Measurements from ENCODE around the gene GRID1. TPM values are rescaled to one million over a fixed set of nuclear protein-coding genes. Genes with fewer than 3 reads are reported as not detected.

GRID1 gene
- total and polyA plus RNA-seq, 11 donors, result 0.69 to 3.4 (median 1.6) TPM

- H3K27me3 ChIP-seq, result no peaks in the 10 kb centered on the region
- H3K4me1 ChIP-seq, result no peaks in the 10 kb centered on the region
- no peak for DNase-seq
- WGBS, 4 donors, result 70 to 82% (median 79%) methylated on average over 13 to 14 of the region's 14 CpGs
- no peak overlapping the region for H3K4me3 ChIP-seq
- no peak for TF ChIP-seq CTCF (IDR thresholded peaks at IDR 0.05)
- TF ChIP-seq POLR2A (IDR thresholded peaks at IDR 0.05), result no peak
- no peak overlapping the region for H3K27ac ChIP-seq
- H3K36me3 ChIP-seq, result no peaks in the 10 kb centered on the region
- ATAC-seq, result no peak
- H3K9me3 ChIP-seq, result no peaks in the 10 kb centered on the region
- intact Hi-C loops (cut with DNase I), result no loop called here
These were observed 171.0 kb downstream of the GRID1 start for GRCh38 chr10:86195521-86196157.

GRCh38 chr10:86194684-86195083, 171.9 kb downstream of the GRID1 start:
- DNase-seq (no peak), ATAC-seq (no peak)
- Histone ChIP-seq H3K4me1 (no peaks in the 10 kb centered on the region), H3K4me3 (no peak overlapping the region), H3K27ac (no peak overlapping the region), H3K9me3 (no peaks in the 10 kb centered on the region), H3K36me3 (no peaks in the 10 kb centered on the region), H3K27me3 (no peaks in the 10 kb centered on the region)
- intact Hi-C loops (cut with DNase I), result no loop called here
- 76 to 91% (median 86%) methylated on average over 5 of the region's 5 CpGs for WGBS, 4 donors
- TF ChIP-seq POLR2A (IDR thresholded peaks at IDR 0.05) (no peak), CTCF (IDR thresholded peaks at IDR 0.05) (no peak)

GRCh38 chr10:86193841-86194240, 172.8 kb downstream of the GRID1 start:
- TF ChIP-seq CTCF (IDR thresholded peaks at IDR 0.05) (no peak), POLR2A (IDR thresholded peaks at IDR 0.05) (no peak)
- Histone ChIP-seq H3K27me3 (no peaks in the 10 kb centered on the region), H3K36me3 (no peaks in the 10 kb centered on the region), H3K9me3 (no peaks in the 10 kb centered on the region), H3K4me3 (no peak overlapping the region), H3K27ac (no peak overlapping the region), H3K4me1 (no peaks in the 10 kb centered on the region)
- DNase-seq (no peak), ATAC-seq (no peak)
- intact Hi-C loops (cut with DNase I), result no loop called here
- WGBS, 4 donors, result 55 to 63% (median 57%) methylated on average over 4 of the region's 4 CpGs

GRCh38 chr10:86192691-86193090, 173.9 kb downstream of the GRID1 start:
- H3K36me3 ChIP-seq, result no peaks in the 10 kb centered on the region
- no peak overlapping the region for H3K4me3 ChIP-seq
- no peaks in the 10 kb centered on the region for H3K27me3 ChIP-seq
- no peak for DNase-seq
- ATAC-seq, result no peak
- intact Hi-C loops (cut with DNase I), result no loop called here
- no peak for TF ChIP-seq CTCF (IDR thresholded peaks at IDR 0.05)
- no peak for TF ChIP-seq POLR2A (IDR thresholded peaks at IDR 0.05)
- H3K9me3 ChIP-seq, result no peaks in the 10 kb centered on the region
- H3K27ac ChIP-seq, result no peak overlapping the region
- no peaks in the 10 kb centered on the region for H3K4me1 ChIP-seq
- 87 to 95% (median 90%) methylated on average over 3 of the region's 3 CpGs for WGBS, 4 donors
